ENCODE measurements around the gene CDH9.

CDH9 gene

DNA sequence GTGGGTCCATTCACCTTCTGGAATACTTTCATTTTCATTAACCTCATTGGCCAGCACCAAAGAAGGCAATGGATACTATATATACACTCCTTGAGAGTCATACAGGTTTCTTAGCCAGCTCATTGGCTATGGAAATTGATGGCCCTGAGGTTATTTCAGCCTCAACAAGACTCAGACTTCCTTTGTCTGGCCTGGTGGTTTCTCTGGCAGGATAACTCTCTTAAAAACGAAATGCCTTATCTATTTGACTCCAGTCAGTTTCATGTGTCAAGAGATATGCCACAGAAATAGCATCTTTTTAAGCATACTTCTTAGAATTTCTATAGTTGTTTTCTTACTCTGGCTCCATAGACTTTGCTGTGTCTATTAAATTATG, 28.9 kb downstream of the CDH9 start:
- Histone ChIP-seq H3K9ac (ENCODE audit: low read depth, low read length) (no peak overlapping the region), H3K36me3 (ENCODE audit: insufficient read depth, low read length) (no peaks in the 10 kb centered on the region), H3K9me3 (ENCODE audit: control insufficient read depth, insufficient read depth, low read length) (no peaks in the 10 kb centered on the region), H3K4me1 (ENCODE audit: insufficient read depth, low read length) (no peaks in the 10 kb centered on the region)

DNA sequence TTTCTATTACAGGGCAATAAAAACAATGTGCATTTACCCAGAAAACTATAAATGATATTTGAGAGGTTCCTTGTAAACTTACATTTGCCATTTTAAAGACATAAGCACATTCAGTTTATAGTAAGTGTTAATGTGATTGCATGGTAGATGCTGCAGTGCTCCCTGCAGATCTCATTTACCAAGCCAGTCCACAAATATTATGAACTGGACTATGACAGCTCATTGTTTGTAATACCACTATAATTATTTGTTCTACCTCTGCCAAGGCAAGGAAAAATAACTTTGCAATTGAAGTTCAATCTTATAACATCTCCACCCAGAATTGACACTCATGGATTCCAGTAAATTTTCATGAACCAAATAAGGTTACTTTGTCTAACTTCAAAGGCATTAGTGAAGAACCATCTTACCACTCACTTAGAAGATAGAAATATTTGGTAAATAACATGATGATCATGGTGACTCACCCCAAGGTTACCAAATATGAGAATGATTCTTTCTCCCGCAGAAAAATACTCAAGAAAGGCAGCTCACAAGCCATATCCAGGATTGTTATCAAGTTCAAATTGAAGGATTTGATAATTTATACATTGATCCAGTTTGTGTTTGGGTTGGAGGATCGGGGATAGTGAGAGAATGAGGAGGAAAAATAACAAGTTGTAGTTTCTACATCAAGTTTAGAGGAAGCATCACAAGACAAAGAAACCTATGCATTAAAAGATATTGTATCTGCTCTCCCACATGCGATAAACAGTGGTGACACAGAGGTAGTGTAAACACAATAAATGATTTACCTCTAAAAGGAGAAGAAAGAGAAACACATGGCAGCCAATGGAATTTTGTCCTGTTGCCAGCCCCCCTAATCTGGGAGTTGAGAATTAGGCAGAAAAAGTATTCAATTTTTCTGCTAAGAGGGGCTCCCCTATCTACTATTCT, 29.5 kb downstream of the CDH9 start:
- H3K36me3 ChIP-seq (ENCODE audit: insufficient read depth, low read length) = no peaks in the 10 kb centered on the region
- H3K9me3 ChIP-seq (ENCODE audit: control insufficient read depth, insufficient read depth, low read length) = no peaks in the 10 kb centered on the region
- H3K4me1 ChIP-seq (ENCODE audit: insufficient read depth, low read length) = no peaks in the 10 kb centered on the region
- H3K9ac ChIP-seq (ENCODE audit: low read depth, low read length) = no peak overlapping the region

DNA sequence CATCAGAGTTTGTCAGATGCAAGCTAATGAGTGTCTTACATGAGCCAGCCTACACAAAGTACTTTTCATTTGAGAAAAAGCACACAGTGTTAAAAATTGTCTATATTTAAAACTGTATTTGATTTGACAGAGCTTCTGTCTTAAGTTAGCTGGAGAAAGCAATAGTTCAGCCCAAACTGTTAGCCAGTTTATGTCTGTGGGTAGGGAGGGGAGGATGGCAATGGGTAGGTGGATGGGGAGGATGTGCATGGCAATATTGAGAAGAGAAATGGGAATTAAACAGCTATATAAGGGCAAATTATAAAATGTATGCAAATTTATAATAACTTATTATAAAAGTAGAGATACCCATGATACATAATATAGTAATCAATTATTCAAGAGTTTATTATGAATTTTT, 31.3 kb downstream of the CDH9 start:
- Histone ChIP-seq H3K4me1 (ENCODE audit: insufficient read depth, low read length) (no peaks in the 10 kb centered on the region), H3K9me3 (ENCODE audit: control insufficient read depth, insufficient read depth, low read length) (no peaks in the 10 kb centered on the region), H3K9ac (ENCODE audit: low read depth, low read length) (no peak overlapping the region), H3K36me3 (ENCODE audit: insufficient read depth, low read length) (no peaks in the 10 kb centered on the region)

DNA sequence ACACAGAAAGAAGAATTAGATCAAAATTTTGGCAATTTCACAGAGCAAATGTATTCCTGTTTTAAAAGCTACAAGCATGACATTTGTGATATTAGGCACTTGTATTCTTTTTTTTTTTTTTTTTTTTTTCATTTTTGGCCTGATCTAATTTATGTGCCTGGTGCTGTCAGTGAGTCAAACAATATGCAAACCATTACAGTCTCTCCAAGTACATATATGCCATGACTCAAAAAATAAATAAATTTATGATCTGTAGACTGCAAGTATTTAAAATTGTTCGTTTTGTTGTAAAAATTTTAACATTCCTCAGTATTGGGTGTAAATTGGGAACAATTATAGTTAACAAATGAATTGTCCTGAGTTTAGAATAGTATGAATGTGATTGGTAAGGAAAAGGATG, 51.4 kb downstream of the CDH9 start:
- H3K9ac ChIP-seq (ENCODE audit: low read depth, low read length) = no peak overlapping the region
- no peaks in the 10 kb centered on the region for H3K9me3 ChIP-seq (ENCODE audit: control insufficient read depth, insufficient read depth, low read length)
- H3K36me3 ChIP-seq (ENCODE audit: insufficient read depth, low read length) = no peaks in the 10 kb centered on the region
- no peaks in the 10 kb centered on the region for H3K4me1 ChIP-seq (ENCODE audit: insufficient read depth, low read length)

DNA sequence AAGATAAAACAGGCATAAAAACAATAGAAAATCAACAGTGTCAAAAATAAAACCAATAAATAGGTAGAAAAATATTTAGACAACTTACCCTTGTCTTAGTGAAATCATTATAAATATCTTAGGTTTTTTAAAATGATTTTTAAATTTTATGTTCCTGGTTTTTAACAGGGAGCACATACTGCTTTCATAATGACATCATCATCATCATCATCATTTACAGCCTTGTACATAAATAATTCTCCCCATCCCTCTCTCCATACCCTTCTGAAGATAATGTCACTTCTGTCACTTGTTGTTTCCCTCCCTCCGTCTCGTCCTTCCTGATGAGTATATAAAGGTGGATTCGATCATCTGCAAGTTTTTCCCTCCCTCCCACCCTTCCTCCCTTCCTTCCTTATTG, 56.6 kb downstream of the CDH9 start:
- no peaks in the 10 kb centered on the region for H3K4me1 ChIP-seq (ENCODE audit: insufficient read depth, low read length)
- H3K9ac ChIP-seq (ENCODE audit: low read depth, low read length) = no peak overlapping the region
- no peaks in the 10 kb centered on the region for H3K9me3 ChIP-seq (ENCODE audit: control insufficient read depth, insufficient read depth, low read length)
- no peaks in the 10 kb centered on the region for H3K36me3 ChIP-seq (ENCODE audit: insufficient read depth, low read length)

DNA sequence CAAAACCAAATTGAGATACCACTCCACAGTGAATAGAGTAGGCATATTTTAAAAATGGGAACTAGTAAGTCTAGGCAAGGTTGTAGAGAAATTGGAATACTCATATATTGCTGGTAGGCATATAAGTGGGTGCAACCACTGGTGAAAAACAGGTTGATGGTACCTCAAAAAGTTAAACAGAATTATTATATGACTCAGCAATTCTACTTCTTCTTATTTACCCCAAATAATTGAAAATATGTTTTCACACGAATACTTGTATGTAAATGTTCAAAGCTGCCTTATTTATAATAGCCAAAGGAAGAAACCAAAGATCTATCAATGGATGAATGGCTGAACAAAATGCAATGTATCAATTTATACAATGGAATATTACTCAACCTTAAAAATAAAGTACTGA, 79.1 kb downstream of the CDH9 start:
- Histone ChIP-seq H3K4me1 (ENCODE audit: insufficient read depth, low read length) (no peaks in the 10 kb centered on the region), H3K9ac (ENCODE audit: low read depth, low read length) (no peak overlapping the region), H3K9me3 (ENCODE audit: control insufficient read depth, insufficient read depth, low read length) (peaks cover 3% of the 10 kb centered on the region; the same call in 1 of the 2 replicates), H3K36me3 (ENCODE audit: insufficient read depth, low read length) (no peaks in the 10 kb centered on the region)

DNA sequence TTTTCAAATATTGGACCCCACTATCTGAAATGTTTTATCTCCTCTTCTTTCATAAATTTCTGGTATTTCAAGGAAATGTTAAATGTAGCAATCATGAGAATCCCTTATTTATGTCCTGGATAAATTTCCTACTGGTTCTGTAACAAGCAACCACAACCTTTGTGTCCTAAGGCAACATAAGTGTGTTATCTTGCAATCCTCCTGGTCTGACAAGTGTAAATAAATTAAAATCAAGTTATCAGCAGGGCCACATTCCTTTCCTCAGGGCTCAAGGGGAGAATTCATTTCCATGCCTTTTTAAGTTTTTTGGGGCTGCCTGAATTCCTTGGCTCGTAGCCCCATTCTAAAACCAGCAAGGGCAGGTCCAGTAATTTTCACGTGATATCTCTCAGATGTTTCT, 83.2 kb downstream of the CDH9 start:
- Histone ChIP-seq H3K9me3 (ENCODE audit: control insufficient read depth, insufficient read depth, low read length) (peaks cover 3% of the 10 kb centered on the region; the same call in 1 of the 2 replicates), H3K9ac (ENCODE audit: low read depth, low read length) (no peak overlapping the region), H3K4me1 (ENCODE audit: insufficient read depth, low read length) (no peaks in the 10 kb centered on the region), H3K36me3 (ENCODE audit: insufficient read depth, low read length) (no peaks in the 10 kb centered on the region)

DNA sequence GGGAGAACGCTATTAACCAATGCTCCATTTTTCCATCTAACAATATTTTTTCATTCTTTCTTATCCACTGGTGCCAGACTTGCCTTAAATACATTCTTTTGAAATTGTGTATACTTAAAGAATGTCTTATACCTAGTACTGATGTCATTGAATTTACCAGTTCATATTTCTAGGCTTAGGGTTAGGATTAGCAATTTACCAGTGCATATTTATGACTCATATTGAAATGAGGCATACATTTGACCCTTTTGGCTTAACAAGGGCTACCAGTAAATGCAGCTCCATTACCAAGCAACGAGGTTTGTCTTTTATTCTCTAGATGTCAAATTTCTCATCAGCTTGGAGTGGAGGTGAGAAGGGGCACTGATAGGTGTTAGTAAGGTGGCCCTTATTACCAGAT, 89.5 kb downstream of the CDH9 start:
- Histone ChIP-seq H3K36me3 (ENCODE audit: insufficient read depth, low read length) (no peaks in the 10 kb centered on the region), H3K9ac (ENCODE audit: low read depth, low read length) (no peak overlapping the region), H3K9me3 (ENCODE audit: control insufficient read depth, insufficient read depth, low read length) (no peaks in the 10 kb centered on the region), H3K4me1 (ENCODE audit: insufficient read depth, low read length) (no peaks in the 10 kb centered on the region)

DNA sequence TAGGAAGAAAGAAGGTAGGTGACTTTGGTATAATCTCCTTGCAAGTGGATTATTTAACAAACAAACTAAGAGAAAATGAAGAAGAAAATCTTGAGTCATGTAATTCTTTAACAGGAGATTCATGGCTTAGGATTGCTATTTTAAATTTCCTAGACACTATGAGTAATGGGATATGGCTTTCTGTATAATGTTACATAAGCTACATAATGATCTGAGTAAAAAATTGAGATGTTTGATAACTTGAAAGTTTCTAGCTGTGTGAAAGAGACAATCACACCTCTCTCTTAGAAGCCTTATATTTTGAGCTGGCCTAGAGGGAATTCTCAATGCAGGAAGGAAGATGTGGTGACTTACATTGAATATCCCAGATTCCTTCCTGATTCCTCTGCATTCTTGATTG, 92.5 kb downstream of the CDH9 start:
- H3K9me3 ChIP-seq (ENCODE audit: control insufficient read depth, insufficient read depth, low read length) = no peaks in the 10 kb centered on the region
- H3K4me1 ChIP-seq (ENCODE audit: insufficient read depth, low read length) = no peaks in the 10 kb centered on the region
- no peaks in the 10 kb centered on the region for H3K36me3 ChIP-seq (ENCODE audit: insufficient read depth, low read length)
- no peak overlapping the region for H3K9ac ChIP-seq (ENCODE audit: low read depth, low read length)

DNA sequence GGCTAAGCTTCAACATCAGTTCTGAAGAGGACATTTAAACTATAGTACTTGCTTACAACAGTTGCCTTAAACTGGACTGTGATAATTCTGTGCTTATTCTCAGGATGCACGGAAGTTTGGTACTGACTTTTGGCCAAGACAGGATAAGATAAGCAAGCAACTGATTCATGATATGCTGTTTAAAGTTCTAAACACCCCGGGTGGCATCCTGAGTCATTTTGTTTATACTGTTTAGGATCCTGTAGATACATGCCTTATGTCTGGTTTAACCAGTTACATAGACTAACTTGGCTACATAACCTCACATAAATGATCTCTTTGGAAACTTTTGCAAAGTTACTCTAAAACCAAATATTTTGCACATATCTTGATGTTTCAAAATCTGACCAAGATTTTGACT, 95.9 kb downstream of the CDH9 start:
- H3K4me1 ChIP-seq (ENCODE audit: insufficient read depth, low read length) = no peaks in the 10 kb centered on the region
- no peaks in the 10 kb centered on the region for H3K9me3 ChIP-seq (ENCODE audit: control insufficient read depth, insufficient read depth, low read length)
- no peak overlapping the region for H3K9ac ChIP-seq (ENCODE audit: low read depth, low read length)
- no peaks in the 10 kb centered on the region for H3K36me3 ChIP-seq (ENCODE audit: insufficient read depth, low read length)

DNA sequence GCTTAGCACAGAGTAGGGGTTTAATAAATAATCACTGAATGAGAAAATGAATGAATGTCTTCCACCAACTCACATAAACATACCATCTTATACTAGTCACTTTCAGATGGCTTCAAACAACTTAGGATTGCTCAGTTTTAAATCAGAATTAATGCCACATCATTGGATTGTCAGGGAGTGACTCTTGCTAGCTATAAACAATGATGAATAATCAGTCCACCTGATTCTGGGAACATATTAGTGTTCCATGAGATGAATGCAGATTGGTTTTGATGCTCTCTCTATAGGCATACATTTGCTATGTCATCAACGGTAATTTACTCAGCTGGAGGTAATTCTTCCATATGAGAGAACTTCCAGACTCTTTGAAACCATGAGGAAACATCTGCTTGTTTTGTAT, 97.4 kb downstream of the CDH9 start:
- no peaks in the 10 kb centered on the region for H3K4me1 ChIP-seq (ENCODE audit: insufficient read depth, low read length)

DNA sequence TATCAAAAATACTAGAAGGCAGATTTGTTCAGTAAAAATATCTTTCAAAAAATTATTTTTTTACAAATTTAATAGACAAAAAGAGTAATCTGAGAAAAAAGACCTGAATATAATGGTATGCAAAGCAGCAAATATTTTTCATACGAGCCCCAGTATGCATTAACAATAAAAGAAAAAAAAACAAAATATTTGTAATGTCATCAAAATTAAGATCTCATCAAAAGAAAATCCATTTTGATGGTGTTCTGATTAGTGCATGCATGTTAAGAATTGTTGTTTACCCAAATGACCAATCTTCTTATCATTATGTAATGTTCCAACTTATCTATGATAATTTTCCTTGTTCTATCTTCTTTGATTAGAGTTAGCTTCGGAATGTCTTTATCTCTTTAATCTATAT, 106.1 kb downstream of the CDH9 start:
- H3K9me3 ChIP-seq (ENCODE audit: control insufficient read depth, insufficient read depth, low read length) = no peaks in the 10 kb centered on the region
- no peak overlapping the region for H3K9ac ChIP-seq (ENCODE audit: low read depth, low read length)
- H3K4me1 ChIP-seq (ENCODE audit: insufficient read depth, low read length) = no peaks in the 10 kb centered on the region

More for the DNA sequence above, 97.4 kb downstream of the CDH9 start:
- Histone ChIP-seq H3K9ac (ENCODE audit: low read depth, low read length) (no peak overlapping the region), H3K36me3 (ENCODE audit: insufficient read depth, low read length) (no peaks in the 10 kb centered on the region), H3K9me3 (ENCODE audit: control insufficient read depth, insufficient read depth, low read length) (no peaks in the 10 kb centered on the region)

DNA sequence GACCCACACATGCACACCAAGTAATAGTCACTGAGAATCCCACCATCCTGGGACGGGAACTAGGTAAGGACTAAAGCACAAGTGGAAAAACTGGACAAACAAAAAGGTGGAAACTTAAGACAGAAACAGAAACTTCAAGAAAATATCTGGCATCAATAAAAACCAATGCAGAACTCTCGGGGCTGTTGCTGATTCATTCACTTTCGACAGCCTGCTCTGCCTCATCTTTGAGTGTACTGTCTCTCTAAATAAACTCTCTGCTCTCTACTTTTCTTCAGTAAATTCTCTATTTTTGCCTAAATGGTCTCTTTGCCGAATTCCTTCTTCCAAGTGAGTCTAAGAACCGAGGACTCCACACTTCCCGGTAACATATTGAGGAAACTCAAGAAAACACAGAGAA, 116.9 kb downstream of the CDH9 start:
- Histone ChIP-seq H3K36me3 (ENCODE audit: insufficient read depth, low read length) (no peaks in the 10 kb centered on the region), H3K9me3 (ENCODE audit: control insufficient read depth, insufficient read depth, low read length) (no peaks in the 10 kb centered on the region), H3K9ac (ENCODE audit: low read depth, low read length) (no peak overlapping the region), H3K4me1 (ENCODE audit: insufficient read depth, low read length) (no peaks in the 10 kb centered on the region)

More for the DNA sequence above, 106.1 kb downstream of the CDH9 start:
- H3K36me3 ChIP-seq (ENCODE audit: insufficient read depth, low read length) = no peaks in the 10 kb centered on the region

DNA sequence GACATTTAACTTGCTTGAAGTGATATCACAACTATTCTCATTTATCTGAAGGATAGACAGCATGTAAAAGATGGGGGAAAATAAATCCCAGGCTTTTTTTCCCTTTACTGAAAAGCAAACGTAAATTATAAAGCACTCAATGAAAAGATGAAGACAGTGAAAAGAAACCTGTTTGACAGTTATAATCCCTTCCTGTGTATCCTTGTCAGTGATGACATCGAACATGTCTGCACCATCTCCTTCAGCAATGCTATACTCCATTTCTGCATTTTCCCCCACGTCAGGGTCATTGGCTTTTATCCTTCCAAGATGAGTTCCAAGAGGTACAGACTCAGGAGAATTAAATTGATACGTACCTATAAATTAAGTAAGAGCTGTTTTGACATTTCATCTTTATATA, 134.9 kb downstream of the CDH9 start:
- no peaks in the 10 kb centered on the region; the same call in 1 of the 2 replicates for H3K4me1 ChIP-seq (ENCODE audit: insufficient read depth, low read length)
- no peaks in the 10 kb centered on the region for H3K36me3 ChIP-seq (ENCODE audit: insufficient read depth, low read length)
- no peaks in the 10 kb centered on the region for H3K9me3 ChIP-seq (ENCODE audit: control insufficient read depth, insufficient read depth, low read length)
- H3K9ac ChIP-seq (ENCODE audit: low read depth, low read length) = no peak overlapping the region

DNA sequence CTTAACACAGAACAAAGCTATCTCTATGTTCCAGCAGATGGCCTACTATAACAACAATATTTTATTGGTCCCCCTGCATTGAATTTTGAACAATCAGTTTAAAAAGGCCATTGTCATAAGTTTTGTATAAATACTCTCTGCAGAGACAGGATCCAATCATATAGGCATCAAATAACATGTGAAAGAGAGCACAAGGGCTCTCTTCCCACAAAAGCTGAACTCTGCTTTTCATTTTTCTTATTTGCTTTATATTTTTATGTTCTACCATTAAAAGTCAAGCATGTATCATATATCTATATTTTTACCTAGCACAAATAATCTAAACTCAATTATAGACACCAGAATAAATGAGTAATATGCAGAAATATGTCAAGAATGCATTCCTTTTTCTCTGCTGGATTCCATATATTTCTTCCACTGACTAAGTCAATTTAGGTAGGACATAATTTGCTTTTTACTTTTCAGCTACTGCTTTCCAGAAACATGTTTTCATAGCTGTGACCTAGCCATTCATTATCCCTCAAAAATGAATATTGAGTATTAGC, 143.6 kb downstream of the CDH9 start:
- Histone ChIP-seq H3K9me3 (ENCODE audit: control insufficient read depth, insufficient read depth, low read length) (no peaks in the 10 kb centered on the region), H3K9ac (ENCODE audit: low read depth, low read length) (no peak overlapping the region), H3K4me1 (ENCODE audit: insufficient read depth, low read length) (no peaks in the 10 kb centered on the region), H3K36me3 (ENCODE audit: insufficient read depth, low read length) (no peaks in the 10 kb centered on the region)
